Endothelial cell of umbilical vein (primary cell): ENCODE data around the gene NUDT3.

Experiments
- CTCF ChIP-seq, 2 donors: IDR thresholded peaks; 1 replicate in 1 of 2; 2 replicates in 1 of 2; pipeline ENCODE4 v1.5.1; 2011; ENCODE audit warnings: low read length in 2 of 2, mild to moderate bottlenecking in 2 of 2, moderate library complexity in 2 of 2, control low read depth in 1 of 2, inconsistent platforms in 1 of 2, low read depth in 1 of 2; ENCODE audit not compliant: insufficient read depth in 1 of 2; ENCODE audit errors: extremely low read depth in 1 of 2
- POLR2A ChIP-seq: IDR thresholded peaks from 2 replicates; pipeline ENCODE4 v1.6.1; 2012; ENCODE audit warnings: low read depth, mild to moderate bottlenecking, control low read depth, low read length

DNA sequence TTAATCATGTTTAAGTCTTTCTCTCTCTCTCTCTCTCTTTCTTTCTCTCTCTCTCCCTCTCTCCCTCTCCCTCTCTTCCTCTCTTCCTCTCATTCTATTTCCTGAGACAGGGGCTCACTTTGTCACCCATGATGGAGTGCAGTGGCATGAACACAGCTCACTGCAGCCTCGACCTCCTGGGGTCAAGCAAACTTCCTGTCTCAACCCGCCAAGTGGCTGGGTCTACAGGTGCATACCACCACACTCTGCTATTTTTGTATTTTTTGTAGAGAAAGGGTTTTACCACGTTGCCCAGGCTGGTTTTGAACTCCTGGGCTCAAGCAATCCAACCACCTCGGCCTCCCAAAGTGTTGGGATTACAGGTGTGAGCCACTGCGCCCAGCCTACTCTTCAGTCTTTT is 49.1 kb upstream of the NUDT3 start:
- TF ChIP-seq CTCF (IDR thresholded peaks at IDR 0.05; ENCODE audit: extremely low read depth in 1 of 2, insufficient read depth in 1 of 2, low read depth in 1 of 2, low read length in 2 of 2) (no peak), POLR2A (no peak)
